Karpas-422 (cell line): Measurements from ENCODE around the gene PPP1R12B. TPM values are rescaled to one million over a fixed set of nuclear protein-coding genes. Genes with fewer than 3 reads are reported as not detected.

Experiments
- DNase-seq: peaks from one replicate; pipeline ENCODE4 v3.0.0-alpha.2; 2015
- H2AFZ ChIP-seq: fragments of 200-600 bp; sonication (generic); 2 replicates; pipeline ENCODE4 v1.6.1; 2014; ENCODE audit warnings: antibody characterized with exemption, low read length, mixed read lengths
- H3K27ac ChIP-seq: fragments of 200-600 bp; sonication (generic); 2 replicates; pipeline ENCODE4 v1.5.1; 2014; ENCODE audit warnings: mild to moderate bottlenecking, low read length, moderate library complexity
- H3K27me3 ChIP-seq: fragments of 200-600 bp; sonication (generic); 2 replicates; pipeline ENCODE4 v1.6.1; 2014; ENCODE audit warnings: low read length, mixed read lengths
- H3K36me3 ChIP-seq: fragments of 200-600 bp; sonication (generic); 2 replicates; pipeline ENCODE4 v1.6.1; 2014; ENCODE audit warnings: low read length, mixed read lengths; ENCODE audit not compliant: insufficient read depth
- H3K4me1 ChIP-seq: fragments of 200-600 bp; sonication (generic); 2 replicates; pipeline ENCODE4 v1.6.1; 2014; ENCODE audit warnings: mild to moderate bottlenecking, low read length, mixed read lengths
- H3K4me2 ChIP-seq: fragments of 200-600 bp; sonication (generic); 2 replicates; pipeline ENCODE4 v1.6.1; 2014; ENCODE audit warnings: low read length, low read depth, mild to moderate bottlenecking; ENCODE audit not compliant: poor library complexity, severe bottlenecking
- H3K4me3 ChIP-seq: fragments of 200-600 bp; sonication (generic); 2 replicates; pipeline ENCODE4 v1.5.1; 2014; ENCODE audit warnings: mild to moderate bottlenecking, antibody characterized with exemption, low read length, mixed read lengths
- H3K79me2 ChIP-seq: fragments of 200-600 bp; sonication (generic); 2 replicates; pipeline ENCODE4 v1.6.1; 2014; ENCODE audit warnings: mild to moderate bottlenecking, low read length, mixed read lengths
- H3K9ac ChIP-seq: fragments of 200-600 bp; sonication (generic); 2 replicates; pipeline ENCODE4 v1.6.0; 2014; ENCODE audit warnings: low read length
- H3K9me2 ChIP-seq: fragments of 200-600 bp; sonication (generic), shearing (Covaris generic); replicated peaks from 2 replicates; pipeline ENCODE4 v1.6.0; 2014; ENCODE audit warnings: mild to moderate bottlenecking, low read length, moderate library complexity; ENCODE audit not compliant: insufficient read depth
- H3K9me3 ChIP-seq: fragments of 300-700, 200-600 bp; sonication (generic); 2 replicates; pipeline ENCODE4 v1.6.1; 2014; ENCODE audit warnings: low read length, mixed read lengths
- H4K20me1 ChIP-seq: fragments of 200-600 bp; sonication (generic); 2 replicates; pipeline ENCODE4 v1.6.1; 2014; ENCODE audit warnings: mild to moderate bottlenecking, antibody characterized with exemption, low read length, low read depth; ENCODE audit not compliant: insufficient read depth
- total RNA-seq: library from RNA; depleted of rRNA; stranded (reverse); fragments of >200 nt; shearing (Covaris generic); gene quantifications from 2 replicates; pipeline ENCODE4 v1.2.3, GENCODE V29; 2014; ENCODE audit warnings: low replicate concordance

The PPP1R12B gene
- total RNA-seq, 1 experiment from 2014 or later, result 8.4 TPM

DNA sequence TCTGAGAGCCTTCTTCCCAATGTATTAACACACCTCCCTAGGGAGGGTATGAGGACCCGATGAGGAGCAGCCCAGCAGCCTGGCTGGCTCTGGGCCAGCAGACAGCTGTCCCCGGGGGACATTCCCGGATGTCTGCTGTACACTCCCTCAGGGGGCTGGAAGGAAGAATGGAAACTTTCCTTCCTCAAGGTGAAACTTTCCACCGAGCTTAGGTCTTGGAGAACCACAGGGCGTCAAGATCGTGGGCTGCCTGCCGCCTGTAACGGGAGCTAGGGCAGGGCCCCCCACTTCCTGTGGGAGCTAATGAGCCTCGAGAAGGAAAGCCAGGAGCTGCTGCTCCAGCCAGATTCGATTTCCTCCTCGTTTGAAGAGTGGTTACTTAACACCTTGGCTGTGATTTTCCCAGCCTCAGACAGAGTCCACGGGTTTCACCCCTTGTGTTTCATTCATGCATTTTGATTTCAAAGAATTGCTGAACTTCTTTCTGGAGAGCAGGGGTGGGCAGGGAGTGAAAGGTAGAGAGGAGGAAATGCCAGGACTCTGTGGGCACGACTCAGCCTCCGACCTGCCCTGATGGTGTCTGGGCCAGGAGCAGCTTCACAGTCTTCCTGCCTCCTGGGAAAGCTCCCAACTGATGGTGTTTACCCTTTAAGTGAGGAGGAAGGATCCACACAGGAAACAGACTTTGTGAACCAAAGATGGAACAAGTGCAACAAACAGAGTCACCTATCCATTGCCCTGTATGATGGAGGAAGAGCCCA is 36.4 kb upstream of the PPP1R12B start:
- no peaks in the 10 kb centered on the region for H3K27me3 ChIP-seq
- H3K4me3 ChIP-seq, result no peak overlapping the region
- H3K9me2 ChIP-seq, result no peaks in the 10 kb centered on the region
- no peak overlapping the region for H3K4me2 ChIP-seq
- no peaks in the 10 kb centered on the region for H3K4me1 ChIP-seq
- no peaks in the 10 kb centered on the region for H4K20me1 ChIP-seq
- DNase-seq, result no peak
- no peak overlapping the region for H2AFZ ChIP-seq
- no peaks in the 10 kb centered on the region for H3K79me2 ChIP-seq
- no peak overlapping the region for H3K9ac ChIP-seq
- H3K27ac ChIP-seq, result no peak overlapping the region
- no peaks in the 10 kb centered on the region for H3K9me3 ChIP-seq
- H3K36me3 ChIP-seq, result no peaks in the 10 kb centered on the region

DNA sequence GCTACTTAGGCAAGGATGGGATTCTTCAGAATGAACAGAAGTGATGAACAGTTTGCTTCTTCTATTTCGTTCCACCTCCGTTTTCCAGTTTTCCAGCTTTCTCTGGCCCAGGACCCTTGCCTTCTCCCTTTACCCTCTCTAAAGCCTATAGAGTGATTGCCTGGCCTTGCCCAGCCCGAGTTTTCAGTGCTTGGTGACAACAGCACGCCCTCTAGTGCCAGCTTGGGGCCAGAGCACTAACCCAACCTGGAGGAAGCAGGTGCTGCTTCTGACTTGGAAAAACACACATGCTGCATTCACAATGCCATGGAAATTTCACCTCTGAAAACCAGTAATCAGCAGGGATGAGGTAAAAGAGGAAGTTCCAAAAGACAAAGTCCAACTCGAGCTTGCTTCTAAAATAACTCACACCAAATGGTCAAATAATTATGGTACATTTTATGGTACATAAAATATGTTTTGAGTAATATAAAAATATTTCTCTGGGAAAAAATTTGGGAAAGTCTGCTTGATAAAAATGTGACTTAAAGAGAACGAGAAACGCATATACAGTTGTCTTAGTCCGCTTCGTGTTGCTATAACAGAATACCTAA is 32.8 kb upstream of the PPP1R12B start:
- no peaks in the 10 kb centered on the region for H3K9me2 ChIP-seq
- H3K4me3 ChIP-seq, result no peak overlapping the region
- no peak overlapping the region for H2AFZ ChIP-seq
- H3K36me3 ChIP-seq, result no peaks in the 10 kb centered on the region
- no peaks in the 10 kb centered on the region for H3K79me2 ChIP-seq
- H3K4me1 ChIP-seq, result no peaks in the 10 kb centered on the region
- no peak overlapping the region for H3K9ac ChIP-seq
- H3K4me2 ChIP-seq, result no peak overlapping the region
- peak; percentile 89 for DNase-seq
- H4K20me1 ChIP-seq, result no peaks in the 10 kb centered on the region
- no peaks in the 10 kb centered on the region for H3K27me3 ChIP-seq
- no peak overlapping the region for H3K27ac ChIP-seq
- no peaks in the 10 kb centered on the region for H3K9me3 ChIP-seq

DNA sequence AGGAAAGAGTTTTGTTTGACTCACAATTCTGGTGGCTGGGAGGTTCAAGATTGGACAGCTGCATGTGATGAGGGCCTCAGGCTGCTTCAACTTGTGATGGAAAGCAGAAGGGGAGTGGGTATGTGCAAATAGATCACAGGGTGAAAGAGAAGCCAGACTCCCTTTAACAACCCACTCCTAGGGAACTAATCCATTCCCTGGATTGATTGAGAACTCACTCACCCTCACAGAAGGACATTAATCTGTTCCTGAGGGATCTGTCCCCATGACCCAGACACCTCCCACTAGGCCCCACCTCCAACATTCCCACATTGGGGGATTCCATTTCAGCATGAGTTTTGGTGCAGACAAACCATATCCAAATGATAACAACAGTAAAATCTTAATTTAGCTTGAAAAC is 32.3 kb upstream of the PPP1R12B start:
- Histone ChIP-seq H3K79me2 (no peaks in the 10 kb centered on the region), H3K4me3 (no peak overlapping the region), H3K9me3 (no peaks in the 10 kb centered on the region), H3K4me2 (no peak overlapping the region), H3K9me2 (no peaks in the 10 kb centered on the region), H2AFZ (no peak overlapping the region), H3K27me3 (no peaks in the 10 kb centered on the region), H4K20me1 (no peaks in the 10 kb centered on the region), H3K27ac (no peak overlapping the region), H3K9ac (no peak overlapping the region), H3K4me1 (no peaks in the 10 kb centered on the region), H3K36me3 (no peaks in the 10 kb centered on the region)
- DNase-seq, result no peak

- Histone ChIP-seq H3K4me2 (no peak overlapping the region), H3K36me3 (no peaks in the 10 kb centered on the region), H3K27me3 (no peaks in the 10 kb centered on the region), H4K20me1 (no peaks in the 10 kb centered on the region), H3K4me1 (peaks cover 1% of the 10 kb centered on the region), H3K9me2 (no peaks in the 10 kb centered on the region), H3K79me2 (no peaks in the 10 kb centered on the region), H3K9me3 (no peaks in the 10 kb centered on the region), H3K27ac (no peak overlapping the region), H3K9ac (no peak overlapping the region), H3K4me3 (no peak overlapping the region), H2AFZ (no peak overlapping the region)
- DNase-seq, result no peak
Observed at GRCh38 chr1:202317941-202318925, 30.3 kb upstream of the PPP1R12B start.

DNA sequence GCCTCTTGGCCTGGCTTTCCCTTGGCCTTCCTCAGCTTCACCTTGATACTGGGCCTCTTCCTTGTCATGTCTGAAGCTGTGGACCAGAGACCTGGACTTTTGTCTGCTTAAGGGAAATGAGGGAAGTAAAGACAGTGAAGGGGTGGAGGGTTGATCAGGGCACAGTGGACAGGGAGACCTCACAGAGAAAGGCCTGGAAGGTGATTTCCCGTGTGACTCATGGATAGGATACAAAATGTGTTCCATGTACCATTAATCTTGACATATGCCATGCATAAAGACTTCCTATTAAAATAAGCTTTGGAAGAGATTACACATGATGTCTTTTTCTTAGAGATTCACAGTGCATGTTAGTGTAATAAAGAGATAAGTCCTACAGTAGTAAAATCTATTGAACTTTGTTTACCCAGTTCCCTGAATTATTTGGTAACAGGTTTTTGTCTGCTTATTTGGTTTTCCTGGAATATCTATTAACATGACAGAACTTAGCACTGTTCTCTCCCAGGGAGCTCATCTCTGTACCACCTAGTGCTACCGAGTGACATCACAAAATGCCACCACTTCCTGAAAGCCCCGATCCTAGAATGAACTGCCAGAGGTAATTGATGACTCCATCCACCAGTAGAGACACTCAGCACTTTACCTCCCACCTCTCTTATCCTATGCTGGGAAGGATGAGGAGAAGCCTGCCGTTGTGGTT is 29.0 kb upstream of the PPP1R12B start:
- Histone ChIP-seq H3K4me2 (no peak overlapping the region), H3K27ac (no peak overlapping the region), H4K20me1 (no peaks in the 10 kb centered on the region), H3K4me1 (peaks cover 13% of the 10 kb centered on the region), H3K27me3 (no peaks in the 10 kb centered on the region), H3K9ac (no peak overlapping the region), H2AFZ (no peak overlapping the region), H3K4me3 (no peak overlapping the region), H3K36me3 (no peaks in the 10 kb centered on the region), H3K79me2 (no peaks in the 10 kb centered on the region), H3K9me2 (no peaks in the 10 kb centered on the region), H3K9me3 (no peaks in the 10 kb centered on the region)
- DNase-seq, result no peak

DNA sequence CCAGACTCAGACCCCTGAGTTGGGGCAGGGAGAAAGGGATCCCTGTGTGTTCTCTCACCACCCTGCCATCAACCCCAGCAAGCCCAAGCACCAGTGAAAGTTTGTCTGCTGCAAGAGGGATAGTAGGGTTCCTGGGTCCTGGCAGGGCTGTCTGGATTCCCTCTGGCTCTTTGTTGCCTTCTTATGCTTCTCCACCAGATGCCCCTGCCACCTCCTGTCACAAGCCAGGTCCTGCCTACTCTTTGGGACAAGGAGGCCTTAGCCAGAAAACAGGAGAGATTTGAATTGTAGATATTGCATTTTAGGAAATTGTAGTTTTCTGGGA is 28.5 kb upstream of the PPP1R12B start:
- Histone ChIP-seq H4K20me1 (no peaks in the 10 kb centered on the region), H3K9ac (no peak overlapping the region), H3K4me1 (peaks cover 13% of the 10 kb centered on the region), H3K79me2 (no peaks in the 10 kb centered on the region), H3K4me2 (no peak overlapping the region), H3K27me3 (no peaks in the 10 kb centered on the region), H3K9me3 (no peaks in the 10 kb centered on the region), H2AFZ (no peak overlapping the region), H3K4me3 (no peak overlapping the region), H3K36me3 (no peaks in the 10 kb centered on the region), H3K27ac (no peak overlapping the region), H3K9me2 (no peaks in the 10 kb centered on the region)
- DNase-seq, result no peak

DNA sequence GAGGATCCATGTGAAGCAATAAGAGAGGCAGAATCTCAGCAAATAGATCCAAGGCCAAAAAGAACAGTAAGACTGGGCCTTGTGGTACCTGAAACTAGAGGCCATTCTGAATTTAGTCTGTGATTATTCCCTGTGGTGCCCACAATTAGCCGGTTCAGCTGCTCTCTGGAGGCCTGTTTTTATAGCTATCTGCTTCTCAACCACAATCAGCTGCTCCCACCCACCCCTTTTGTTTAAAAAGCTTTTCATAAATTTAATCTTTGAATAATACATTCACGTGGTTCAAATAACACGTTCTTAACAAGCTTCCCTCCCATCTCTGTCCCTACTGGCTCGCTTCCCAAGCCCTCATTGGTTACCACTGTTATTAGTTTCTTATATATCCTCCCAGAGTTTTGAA is 24.8 kb upstream of the PPP1R12B start:
- no peak overlapping the region for H3K4me3 ChIP-seq
- 0 out of 2 replicates have a peak overlapping the region, but pooled peaks have one; percentile 27 for H2AFZ ChIP-seq
- no peaks in the 10 kb centered on the region for H3K36me3 ChIP-seq
- H4K20me1 ChIP-seq, result no peaks in the 10 kb centered on the region
- no peaks in the 10 kb centered on the region for H3K9me3 ChIP-seq
- H3K79me2 ChIP-seq, result no peaks in the 10 kb centered on the region
- peak overlapping the region; percentile 20; the same call in 1 of the 2 replicates for H3K9ac ChIP-seq
- H3K4me2 ChIP-seq, result peak overlapping the region; percentile 37
- no peaks in the 10 kb centered on the region for H3K27me3 ChIP-seq
- no peak overlapping the region for H3K27ac ChIP-seq
- H3K4me1 ChIP-seq, result peaks cover 13% of the 10 kb centered on the region
- no peaks in the 10 kb centered on the region for H3K9me2 ChIP-seq
- DNase-seq, result no peak
